Activated naive CD8-positive, alpha-beta T cell treated with anti-CD3 and anti-CD28 coated beads, Interleukin-2, amount 50 U/mL, for 16 hours (primary cell): Measurements from ENCODE around the gene RCE1.

Source experiments
- DNase-seq: peaks from one replicate; pipeline ENCODE4 v3.0.0-alpha.2; 2020; ENCODE audit warnings: low read depth, low spot score

RCE1 gene

GRCh38 chr11:66844496-66845142, 1.4 kb downstream of the RCE1 start:
- DNase-seq, result no peak

- no peak for DNase-seq
These were observed 2.1 kb downstream of the RCE1 start for GRCh38 chr11:66845143-66845875.

GRCh38 chr11:66845876-66846212, 2.6 kb downstream of the RCE1 start:
- no peak for DNase-seq

- no peak for DNase-seq
These were observed 3.4 kb downstream of the RCE1 start for GRCh38 chr11:66846671-66847091.

- DNase-seq, result no peak
These were observed 4.4 kb downstream of the RCE1 start for GRCh38 chr11:66847461-66848232.

GRCh38 chr11:66848671-66849500, 5.6 kb downstream of the RCE1 start:
- no peak for DNase-seq

GRCh38 chr11:66849501-66850234, 6.4 kb downstream of the RCE1 start:
- DNase-seq, result no peak

GRCh38 chr11:66850235-66850587, 7.0 kb downstream of the RCE1 start:
- DNase-seq, result no peak

- DNase-seq, result no peak
These were observed 7.5 kb downstream of the RCE1 start for GRCh38 chr11:66850588-66851238.

- DNase-seq, result no peak
These were observed 8.0 kb downstream of the RCE1 start for GRCh38 chr11:66851239-66851596.

- DNase-seq, result no peak
These were observed 8.6 kb downstream of the RCE1 start for GRCh38 chr11:66851698-66852465.

- no peak for DNase-seq
These were observed 9.4 kb downstream of the RCE1 start for GRCh38 chr11:66852466-66853241.

GRCh38 chr11:66853242-66854229, 10.3 kb downstream of the RCE1 start:
- no peak for DNase-seq

GRCh38 chr11:66854231-66854661, 11.0 kb downstream of the RCE1 start:
- DNase-seq, result no peak

- no peak for DNase-seq
These were observed 11.5 kb downstream of the RCE1 start for GRCh38 chr11:66854729-66855211.

GRCh38 chr11:66855574-66856495, 12.6 kb downstream of the RCE1 start:
- DNase-seq, result peak; percentile 58
